ENCODE data around the gene CDRT4.

Gene CDRT4

GRCh38 chr17:15432807-15433611 lies 34.4 kb downstream of the CDRT4 start:
- H3K9me3 ChIP-seq (ENCODE audit: control insufficient read depth, insufficient read depth, low read length): peaks cover 18% of the 10 kb centered on the region
- no peak for TF ChIP-seq EZH2phosphoT487 (IDR thresholded peaks at IDR 0.05; ENCODE audit: borderline replicate concordance, low read length)
- no peaks in the 10 kb centered on the region for H4K20me1 ChIP-seq (ENCODE audit: control insufficient read depth, insufficient read depth, low read depth, low read length)
- H3K27me3 ChIP-seq (ENCODE audit: control insufficient read depth, low read length): no peaks in the 10 kb centered on the region
- no peak overlapping the region for H3K27ac ChIP-seq (ENCODE audit: low read depth, low read length)
- no peaks in the 10 kb centered on the region for H3K9me2 ChIP-seq (replicated peaks; ENCODE audit: control insufficient read depth, low read length)
- no peaks in the 10 kb centered on the region for H3F3A ChIP-seq (ENCODE audit: control insufficient read depth, insufficient read depth)
- H3K4me1 ChIP-seq (ENCODE audit: control insufficient read depth, low read length): peaks cover 7% of the 10 kb centered on the region
- H3K4me2 ChIP-seq (ENCODE audit: low read length): no peak overlapping the region
- H3K36me3 ChIP-seq (ENCODE audit: control insufficient read depth, low read length): no peaks in the 10 kb centered on the region
- H3K4me3 ChIP-seq (ENCODE audit: low read length): no peak overlapping the region
- no peaks in the 10 kb centered on the region for H3K79me2 ChIP-seq (ENCODE audit: control insufficient read depth, low read length)

GRCh38 chr17:15431766-15432165 lies 35.7 kb downstream of the CDRT4 start:
- H3K9me3 ChIP-seq (ENCODE audit: control insufficient read depth, insufficient read depth, low read length): peaks cover 7% of the 10 kb centered on the region
- TF ChIP-seq EZH2phosphoT487 (IDR thresholded peaks at IDR 0.05; ENCODE audit: borderline replicate concordance, low read length): no peak
- TF ChIP-seq CTCF (IDR thresholded peaks at IDR 0.05; ENCODE audit: low read depth, low read length, poor library complexity, severe bottlenecking): no peak
- H3F3A ChIP-seq (ENCODE audit: control insufficient read depth, insufficient read depth): no peaks in the 10 kb centered on the region
- H3K79me2 ChIP-seq (ENCODE audit: control insufficient read depth, low read length): no peaks in the 10 kb centered on the region
- H3K36me3 ChIP-seq (ENCODE audit: control insufficient read depth, low read length): no peaks in the 10 kb centered on the region
- H3K4me3 ChIP-seq (ENCODE audit: low read length): no peak overlapping the region
- no peak overlapping the region for H3K27ac ChIP-seq (ENCODE audit: low read depth, low read length)
- H3K4me1 ChIP-seq (ENCODE audit: control insufficient read depth, low read length): peaks cover 3% of the 10 kb centered on the region
- no peaks in the 10 kb centered on the region for H3K9me2 ChIP-seq (replicated peaks; ENCODE audit: control insufficient read depth, low read length)
- H3K4me2 ChIP-seq (ENCODE audit: low read length): no peak overlapping the region
- H3K27me3 ChIP-seq (ENCODE audit: control insufficient read depth, low read length): no peaks in the 10 kb centered on the region
- H4K20me1 ChIP-seq (ENCODE audit: control insufficient read depth, insufficient read depth, low read depth, low read length): no peaks in the 10 kb centered on the region

- no peak overlapping the region for H3K4me2 ChIP-seq (ENCODE audit: low read length)
- no peak overlapping the region for H3K4me3 ChIP-seq (ENCODE audit: low read length)
- no peak for TF ChIP-seq EZH2phosphoT487 (IDR thresholded peaks at IDR 0.05; ENCODE audit: borderline replicate concordance, low read length)
- TF ChIP-seq CTCF (IDR thresholded peaks at IDR 0.05; ENCODE audit: low read depth, low read length, poor library complexity, severe bottlenecking): no peak
- no peaks in the 10 kb centered on the region for H3F3A ChIP-seq (ENCODE audit: control insufficient read depth, insufficient read depth)
- no peak overlapping the region for H3K27ac ChIP-seq (ENCODE audit: low read depth, low read length)
- peaks cover 2% of the 10 kb centered on the region for H3K9me3 ChIP-seq (ENCODE audit: control insufficient read depth, insufficient read depth, low read length)
- H4K20me1 ChIP-seq (ENCODE audit: control insufficient read depth, insufficient read depth, low read depth, low read length): no peaks in the 10 kb centered on the region
- no peaks in the 10 kb centered on the region for H3K9me2 ChIP-seq (replicated peaks; ENCODE audit: control insufficient read depth, low read length)
- no peaks in the 10 kb centered on the region for H3K36me3 ChIP-seq (ENCODE audit: control insufficient read depth, low read length)
- no peaks in the 10 kb centered on the region for H3K4me1 ChIP-seq (ENCODE audit: control insufficient read depth, low read length)
- no peaks in the 10 kb centered on the region for H3K27me3 ChIP-seq (ENCODE audit: control insufficient read depth, low read length)
- no peaks in the 10 kb centered on the region for H3K79me2 ChIP-seq (ENCODE audit: control insufficient read depth, low read length)
Measured at GRCh38 chr17:15431196-15431595, 36.2 kb downstream of the CDRT4 start.

- Histone ChIP-seq H3K79me2 (ENCODE audit: control insufficient read depth, low read length) (no peaks in the 10 kb centered on the region), H3K9me2 (replicated peaks; ENCODE audit: control insufficient read depth, low read length) (no peaks in the 10 kb centered on the region), H3K36me3 (ENCODE audit: control insufficient read depth, low read length) (no peaks in the 10 kb centered on the region), H3K4me2 (ENCODE audit: low read length) (no peak overlapping the region), H3K27ac (ENCODE audit: low read depth, low read length) (no peak overlapping the region), H3K4me1 (ENCODE audit: control insufficient read depth, low read length) (no peaks in the 10 kb centered on the region), H3F3A (ENCODE audit: control insufficient read depth, insufficient read depth) (no peaks in the 10 kb centered on the region), H3K4me3 (ENCODE audit: low read length) (no peak overlapping the region), H4K20me1 (ENCODE audit: control insufficient read depth, insufficient read depth, low read depth, low read length) (no peaks in the 10 kb centered on the region), H3K9me3 (ENCODE audit: control insufficient read depth, insufficient read depth, low read length) (no peaks in the 10 kb centered on the region), H3K27me3 (ENCODE audit: control insufficient read depth, low read length) (no peaks in the 10 kb centered on the region)
- TF ChIP-seq CTCF (IDR thresholded peaks at IDR 0.05; ENCODE audit: low read depth, low read length, poor library complexity, severe bottlenecking): no peak
Measured at GRCh38 chr17:15424521-15424920, 42.9 kb downstream of the CDRT4 start.
